GM10847 (cell line): ENCODE results near the gene AKAP11.

Experiments used
- POLR2A ChIP-seq: IDR thresholded peaks from 2 replicates; pipeline ENCODE4 v1.6.1; 2011; ENCODE audit not compliant: insufficient read length; ENCODE audit errors: extremely low read depth

AKAP11 gene

GRCh38 chr13:42270160-42270856, 1.6 kb upstream of the AKAP11 start:
- no peak for TF ChIP-seq POLR2A

GRCh38 chr13:42270857-42271215, 1.1 kb upstream of the AKAP11 start:
- TF ChIP-seq POLR2A, result no peak

DNA sequence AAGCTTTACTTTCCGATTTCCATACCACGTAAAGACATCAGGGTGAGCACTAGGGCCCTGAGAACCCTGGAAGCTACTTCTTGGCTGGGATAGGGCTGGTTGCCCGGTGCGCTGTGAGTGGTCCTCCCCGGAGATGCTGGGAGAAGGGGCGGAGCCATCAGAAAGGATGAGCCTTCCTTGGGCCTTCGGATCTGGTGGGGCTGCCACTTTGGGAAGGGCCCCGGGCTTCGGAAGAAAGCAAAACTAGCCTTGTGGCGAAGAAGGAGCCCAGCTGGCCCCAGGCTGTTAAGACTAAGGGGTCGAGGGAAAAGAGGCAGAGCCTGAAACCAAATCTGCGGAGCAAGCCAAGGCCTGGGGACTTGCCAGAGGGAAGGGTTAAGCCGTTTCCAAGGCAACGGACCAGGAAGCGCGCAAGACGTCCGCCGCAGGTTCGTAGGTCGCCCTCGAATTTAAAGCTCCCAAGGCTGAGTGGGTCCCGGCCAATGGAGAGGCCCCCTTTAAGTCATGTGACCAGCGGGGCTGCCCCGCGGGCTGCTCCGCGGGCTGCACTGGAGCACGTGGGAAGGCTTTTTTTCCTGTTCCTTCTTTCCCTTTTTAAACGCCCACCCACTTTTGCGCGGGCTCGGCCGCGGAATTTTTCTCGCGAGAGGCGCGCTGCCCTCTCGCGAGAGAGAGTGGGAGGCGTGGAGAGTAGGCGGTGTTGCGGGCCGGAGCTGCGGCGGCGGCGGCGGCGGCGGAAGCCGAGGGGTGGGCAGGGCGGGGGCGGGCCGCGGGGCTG, 426 bp upstream of the AKAP11 start:
- TF ChIP-seq POLR2A, result peak; percentile 26

GRCh38 chr13:42272804-42273175, 838 bp downstream of the AKAP11 start:
- no peak for TF ChIP-seq POLR2A

DNA sequence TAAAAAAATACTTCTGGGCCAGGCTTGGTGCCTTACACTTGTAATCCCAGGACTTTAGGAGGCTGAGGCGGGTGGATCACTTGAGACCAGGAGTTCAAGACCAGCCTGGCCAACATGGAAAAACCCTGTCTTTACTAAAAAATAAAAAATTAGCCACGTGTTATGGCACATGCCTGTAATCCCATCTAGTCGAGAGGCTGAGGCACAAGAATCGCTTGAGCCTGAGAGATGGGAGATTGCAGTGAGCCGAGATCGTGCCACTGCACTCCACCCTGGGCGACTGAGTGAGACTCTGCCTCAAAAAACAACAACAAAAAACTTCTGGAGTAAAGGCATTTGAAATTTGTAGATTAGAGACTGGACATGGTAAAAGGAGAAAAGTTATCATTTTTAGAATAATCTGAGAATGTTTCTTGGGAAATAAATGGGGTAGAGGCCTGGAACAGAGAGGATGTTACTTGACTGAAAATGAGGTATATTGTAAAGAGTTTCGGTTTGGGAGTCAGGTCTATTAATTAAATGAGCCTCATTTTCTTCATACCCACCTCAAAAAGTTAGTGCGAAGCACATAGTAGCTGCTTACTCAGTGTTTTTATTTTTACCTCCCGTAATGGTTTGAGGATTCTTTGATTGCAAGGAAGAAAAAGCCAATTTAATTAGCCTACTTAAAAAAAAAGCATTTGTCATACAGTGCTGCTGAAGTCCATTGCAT, 2.6 kb downstream of the AKAP11 start:
- peak; percentile 16 for TF ChIP-seq POLR2A

- peak; percentile 17 for TF ChIP-seq POLR2A
These were observed 3.1 kb downstream of the AKAP11 start for GRCh38 chr13:42275098-42275471.

DNA sequence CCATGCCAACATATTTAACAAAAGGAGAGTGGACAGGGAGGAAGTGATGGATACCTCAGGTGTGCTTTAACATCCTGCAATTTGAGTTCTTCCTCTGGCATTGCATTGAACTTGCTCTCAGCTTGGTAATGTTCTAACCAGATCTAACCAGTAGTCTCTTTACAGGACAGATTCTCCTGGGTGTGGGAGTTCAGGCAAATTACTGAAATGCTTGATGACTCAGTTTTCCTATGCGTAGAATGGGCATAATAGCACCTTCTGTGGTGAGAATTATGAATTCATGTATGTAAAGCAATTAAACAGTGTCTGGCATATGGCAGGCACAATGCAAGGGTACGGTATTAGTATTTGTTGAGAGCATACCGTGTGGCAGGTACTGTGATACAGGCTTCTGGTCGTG, 3.6 kb downstream of the AKAP11 start:
- no peak for TF ChIP-seq POLR2A

- no peak for TF ChIP-seq POLR2A
These were observed 4.7 kb downstream of the AKAP11 start for GRCh38 chr13:42276683-42277082.

DNA sequence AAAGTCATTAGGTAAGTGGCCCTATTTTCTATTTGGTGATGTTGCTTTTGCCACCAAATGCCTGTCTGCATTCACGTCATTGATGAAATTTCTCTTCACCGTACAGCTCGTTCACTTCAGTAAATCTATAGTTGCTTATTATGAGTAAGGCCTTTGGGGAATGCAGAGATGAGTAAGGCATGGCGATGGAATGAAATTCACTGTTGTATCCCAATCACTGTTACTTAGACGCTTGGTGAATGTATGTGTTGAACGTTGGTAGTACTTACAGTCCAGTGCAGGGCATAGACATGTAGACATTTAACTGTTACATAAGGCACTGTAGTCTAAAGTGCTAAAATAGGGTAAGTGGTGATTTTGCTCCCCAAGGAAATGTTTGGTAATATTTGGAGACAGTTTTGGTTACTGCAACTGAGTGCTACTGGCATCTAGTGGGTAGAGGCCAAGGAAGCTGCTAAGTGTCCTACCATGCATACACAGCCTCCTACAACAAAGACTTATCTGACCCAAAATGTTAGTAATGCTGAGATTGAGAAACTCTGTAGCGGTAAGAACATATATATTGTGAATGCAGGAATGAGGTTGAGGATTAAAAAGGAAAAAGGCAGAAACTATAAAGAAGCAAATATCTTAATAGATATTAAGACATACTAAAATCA, 5.8 kb downstream of the AKAP11 start:
- no peak for TF ChIP-seq POLR2A

GRCh38 chr13:42279080-42279479, 7.1 kb downstream of the AKAP11 start:
- TF ChIP-seq POLR2A, result no peak

- TF ChIP-seq POLR2A, result no peak
These were observed 8.0 kb downstream of the AKAP11 start for GRCh38 chr13:42279986-42280385.

- TF ChIP-seq POLR2A, result no peak
These were observed 8.6 kb downstream of the AKAP11 start for GRCh38 chr13:42280537-42280936.

- TF ChIP-seq POLR2A, result no peak
These were observed 11.6 kb downstream of the AKAP11 start for GRCh38 chr13:42283574-42283973.

DNA sequence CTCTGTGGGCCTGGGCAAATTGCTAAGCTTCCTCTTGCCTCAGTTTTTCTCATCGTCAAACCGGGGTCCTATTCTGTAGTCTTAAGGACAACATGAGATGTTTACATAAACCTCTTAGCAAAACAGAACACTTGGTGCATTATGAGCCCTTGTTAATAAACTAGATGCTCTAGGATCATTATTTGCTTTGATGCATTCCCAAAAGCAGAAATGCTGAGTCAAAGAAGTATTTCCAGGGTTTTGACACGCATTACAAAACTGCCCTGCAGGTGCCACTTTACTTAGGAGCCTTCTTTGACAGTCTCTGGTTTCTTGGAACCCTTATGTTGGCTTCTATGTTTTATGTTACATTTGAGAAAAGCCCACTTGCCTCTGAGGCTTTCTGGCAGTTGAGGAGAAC, 12.1 kb downstream of the AKAP11 start:
- no peak for TF ChIP-seq POLR2A

DNA sequence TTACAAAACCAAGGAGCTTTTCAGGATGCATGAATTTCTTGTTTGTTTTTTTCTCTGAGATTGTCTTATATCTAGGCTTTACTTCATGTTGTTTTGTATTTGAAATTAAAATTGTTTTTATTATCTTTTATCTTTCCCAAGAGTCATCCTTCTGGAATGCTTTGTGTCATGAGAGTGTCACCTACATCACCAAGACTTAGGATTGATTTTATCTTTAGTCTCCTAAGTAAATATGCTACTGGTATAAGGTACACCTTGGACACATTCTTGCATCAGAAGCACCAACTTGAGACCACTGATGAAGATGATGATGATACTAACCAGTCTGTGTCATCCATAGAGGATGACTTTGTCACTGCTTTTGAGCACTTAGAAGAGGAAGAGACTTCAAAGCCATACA, 26.4 kb downstream of the AKAP11 start:
- no peak for TF ChIP-seq POLR2A

GRCh38 chr13:42305503-42305902, 33.6 kb downstream of the AKAP11 start:
- TF ChIP-seq POLR2A, result no peak
